CD14-positive monocyte (primary cell): ENCODE measurements around the gene GRK3. TPM values are rescaled to one million over a fixed set of nuclear protein-coding genes. Genes with fewer than 3 reads are reported as not detected.

Source experiments
- DNase-seq, 3 donors: peaks; one replicate each; pipeline ENCODE4 v3.0.0-alpha.2; 2011 to 2022
- H2AFZ ChIP-seq: 2 replicates; pipeline ENCODE4 v1.6.0; 2012; ENCODE audit warnings: mild to moderate bottlenecking, low read depth, low read length, inconsistent platforms; ENCODE audit not compliant: insufficient read depth, poor library complexity, severe bottlenecking
- H3K27ac ChIP-seq, 2 donors: 1 replicate in 1 of 2; 2 replicates in 1 of 2; pipeline ENCODE4 v1.5.1; 2012 to 2013; ENCODE audit warnings: low read length in 2 of 2, control low read depth in 1 of 2, inconsistent platforms in 1 of 2, low read depth in 1 of 2, mild to moderate bottlenecking in 1 of 2
- H3K27me3 ChIP-seq, 2 donors: one replicate each; pipeline versions ENCODE4 v1.6.0 to v1.6.1; 2011 to 2013; ENCODE audit warnings: low read length in 2 of 2; ENCODE audit not compliant: control insufficient read depth in 2 of 2, insufficient read depth in 2 of 2
- H3K36me3 ChIP-seq, 2 donors: replicated peaks in 1 of 2; 1 replicate in 1 of 2; 2 replicates in 1 of 2; pipeline versions ENCODE4 v1.5.1 to v1.6.1; 2012 to 2013; ENCODE audit warnings: low read length in 2 of 2, control low read depth in 1 of 2, inconsistent platforms in 1 of 2, mild to moderate bottlenecking in 1 of 2; ENCODE audit not compliant: insufficient read depth in 2 of 2, control insufficient read depth in 1 of 2
- H3K4me1 ChIP-seq, 2 donors: 1 replicate in 1 of 2; 2 replicates in 1 of 2; pipeline versions ENCODE4 v1.5.1 to v1.6.1; 2012 to 2013; ENCODE audit warnings: low read length in 2 of 2, control low read depth in 1 of 2, inconsistent platforms in 1 of 2, mild to moderate bottlenecking in 1 of 2, moderate library complexity in 1 of 2; ENCODE audit not compliant: insufficient read depth in 2 of 2, control insufficient read depth in 1 of 2
- H3K4me2 ChIP-seq: replicated peaks from 2 replicates; pipeline ENCODE3; 2012; ENCODE audit warnings: low read length, moderate library complexity, mild to moderate bottlenecking; ENCODE audit not compliant: poor library complexity, severe bottlenecking; ENCODE audit errors: extremely low read depth
- H3K4me3 ChIP-seq, 3 experiments: fragments of 200-600 bp in 1 of 3; sonication (generic) in 1 of 3; replicated peaks in 1 of 3; 1 replicate in 2 of 3; 2 replicates in 1 of 3; pipeline ENCODE4 v1.5.1; 2011 to 2013; ENCODE audit warnings: low read length in 3 of 3, mild to moderate bottlenecking in 3 of 3, control low read depth in 2 of 3, low read depth in 2 of 3, inconsistent platforms in 1 of 3, moderate library complexity in 1 of 3
- H3K79me2 ChIP-seq: 2 replicates; pipeline ENCODE4 v1.6.0; 2012; ENCODE audit warnings: mild to moderate bottlenecking, control low read depth, inconsistent platforms, low read length, moderate library complexity; ENCODE audit not compliant: insufficient read depth
- H3K9ac ChIP-seq: 2 replicates; pipeline ENCODE4 v1.6.0; 2017; ENCODE audit warnings: low read length, mild to moderate bottlenecking; ENCODE audit not compliant: insufficient read depth, poor library complexity, severe bottlenecking
- H3K9me3 ChIP-seq, 2 donors: replicated peaks in 1 of 2; 1 replicate in 1 of 2; 2 replicates in 1 of 2; pipeline versions ENCODE4 v1.5.1 to v1.6.1; 2012 to 2013; ENCODE audit warnings: low read length in 2 of 2, control low read depth in 1 of 2; ENCODE audit not compliant: control insufficient read depth in 1 of 2, insufficient read depth in 1 of 2
- H4K20me1 ChIP-seq: 2 replicates; pipeline ENCODE4 v1.6.0; 2012; ENCODE audit warnings: mild to moderate bottlenecking, low read length, control low read depth, moderate library complexity; ENCODE audit not compliant: insufficient read depth
- H3K27ac Mint-ChIP-seq, 7 donors: one replicate each; pipeline ENCODE4 v1.8.0; 2020; ENCODE audit warnings: mild to moderate bottlenecking in 7 of 7, mixed read lengths in 7 of 7, moderate library complexity in 6 of 7, inconsistent platforms in 2 of 7
- H3K27me3 Mint-ChIP-seq, 3 donors: one replicate each; pipeline ENCODE4 v1.8.0; 2021 to 2022; ENCODE audit warnings: low read depth in 3 of 3, mild to moderate bottlenecking in 3 of 3, mixed read lengths in 3 of 3, moderate library complexity in 3 of 3, inconsistent platforms in 1 of 3
- H3K36me3 Mint-ChIP-seq, 2 donors: one replicate each; pipeline ENCODE4 v1.8.0; 2020; ENCODE audit warnings: mixed read lengths in 2 of 2, inconsistent platforms in 1 of 2, mild to moderate bottlenecking in 1 of 2
- H3K4me1 Mint-ChIP-seq: one replicate; pipeline ENCODE4 v1.8.0; 2020; ENCODE audit warnings: mild to moderate bottlenecking, mixed read lengths
- H3K4me3 Mint-ChIP-seq, 2 donors: one replicate each; pipeline ENCODE4 v1.8.0; 2020; ENCODE audit warnings: mild to moderate bottlenecking in 2 of 2, mixed read lengths in 2 of 2, moderate library complexity in 1 of 2
- H3K9me3 Mint-ChIP-seq, 7 donors: one replicate each; pipeline ENCODE4 v1.8.0; 2020 to 2022; ENCODE audit warnings: mixed read lengths in 7 of 7, mild to moderate bottlenecking in 6 of 7, moderate library complexity in 6 of 7, inconsistent platforms in 2 of 7
- WGBS: methylation state at CpG from one replicate; pipeline ENCODE4 v1.1.5; 2013; ENCODE audit warnings: missing lambda C conversion rate; ENCODE audit not compliant: insufficient coverage; 5-methylcytosine and 5-hydroxymethylcytosine counted together
- intact Hi-C, 2 donors: fragments of 100-400 bp; cut with micrococcal nuclease; formaldehyde crosslinking; loops; one replicate each; pipeline versions ENCODE4 v1.15.0 to v1.15.1; 2023
- polyA plus RNA-seq, 3 donors: library from polyadenylated mRNA; depleted of rRNA in 1 of 3; unstranded in 2 of 3; stranded (reverse) in 1 of 3; fragments of 300-500 nt in 2 of 3; fragments of >200 nt in 1 of 3; fragmentation: Illumina TruSeq in 2 of 3; gene quantifications; 1 replicate in 2 of 3; 2 replicates in 1 of 3; pipeline ENCODE4 v1.2.3, GENCODE V29; 2012 to 2021
- TF ChIP-seq, protein P1 (sequence below): fragments of 200-600 bp; IDR thresholded peaks from one replicate; pipeline ENCODE4 v1.8.0; 2022; ENCODE audit warnings: antibody characterized with exemption, mild to moderate bottlenecking

GRK3 gene
- polyA plus RNA-seq, 3 donors = 8.3 to 33.3 (median 9.6) TPM

DNA sequence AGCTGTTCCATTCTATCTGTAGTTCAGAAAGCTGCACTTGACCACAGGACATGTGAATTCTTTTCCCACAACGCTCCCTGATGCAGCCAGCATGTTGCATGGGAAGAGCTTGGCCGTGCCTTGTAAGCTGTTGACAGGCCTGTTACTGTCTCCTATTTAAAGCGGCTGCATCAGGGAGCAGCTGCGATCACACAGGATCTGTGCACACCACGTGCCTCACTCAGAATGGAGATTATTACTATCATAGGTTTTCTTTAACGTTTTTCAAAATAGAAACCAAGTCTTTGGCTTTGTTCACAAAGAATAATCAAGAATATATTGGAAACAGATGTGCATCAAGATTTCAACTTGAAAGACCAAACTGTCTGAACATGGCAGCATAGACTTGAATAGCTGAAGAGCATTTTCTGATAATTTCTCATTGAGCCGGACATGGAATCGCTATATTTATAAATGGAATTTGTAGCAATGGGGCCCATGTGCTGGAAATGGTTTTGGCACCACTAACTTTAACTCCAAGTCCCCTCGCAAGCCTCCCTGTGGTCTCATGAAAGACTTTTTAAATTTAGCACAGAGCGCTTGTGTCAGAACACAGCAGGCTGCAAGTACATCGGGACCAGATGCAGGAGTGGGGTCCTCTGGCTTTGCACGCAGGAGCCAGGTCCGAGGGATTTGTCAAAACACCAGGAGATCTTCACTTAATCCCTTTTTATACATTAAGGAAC is 136.7 kb downstream of the GRK3 start:
- H3K4me3 ChIP-seq = no peak overlapping the region
- no peak for DNase-seq
- H3K9me3 ChIP-seq = no peaks in the 10 kb centered on the region
- no peaks in the 10 kb centered on the region for H3K4me1 ChIP-seq
- no peak overlapping the region for H2AFZ ChIP-seq
- H3K27me3 ChIP-seq = no peaks in the 10 kb centered on the region
- Mint-ChIP-seq H3K36me3 (peaks cover 82 to 94% of the 10 kb centered on the region in 2 donors), H3K9me3 (peaks cover 0 to 2% (median 0%) of the 10 kb centered on the region in 7 donors), H3K27me3 (no peaks in the 10 kb centered on the region), H3K27ac (no peak overlapping the region), H3K4me3 (no peak overlapping the region), H3K4me1 (no peaks in the 10 kb centered on the region)
- 92% methylated on average over 8 of the region's 13 CpGs for WGBS
- TF ChIP-seq, protein P1, sequence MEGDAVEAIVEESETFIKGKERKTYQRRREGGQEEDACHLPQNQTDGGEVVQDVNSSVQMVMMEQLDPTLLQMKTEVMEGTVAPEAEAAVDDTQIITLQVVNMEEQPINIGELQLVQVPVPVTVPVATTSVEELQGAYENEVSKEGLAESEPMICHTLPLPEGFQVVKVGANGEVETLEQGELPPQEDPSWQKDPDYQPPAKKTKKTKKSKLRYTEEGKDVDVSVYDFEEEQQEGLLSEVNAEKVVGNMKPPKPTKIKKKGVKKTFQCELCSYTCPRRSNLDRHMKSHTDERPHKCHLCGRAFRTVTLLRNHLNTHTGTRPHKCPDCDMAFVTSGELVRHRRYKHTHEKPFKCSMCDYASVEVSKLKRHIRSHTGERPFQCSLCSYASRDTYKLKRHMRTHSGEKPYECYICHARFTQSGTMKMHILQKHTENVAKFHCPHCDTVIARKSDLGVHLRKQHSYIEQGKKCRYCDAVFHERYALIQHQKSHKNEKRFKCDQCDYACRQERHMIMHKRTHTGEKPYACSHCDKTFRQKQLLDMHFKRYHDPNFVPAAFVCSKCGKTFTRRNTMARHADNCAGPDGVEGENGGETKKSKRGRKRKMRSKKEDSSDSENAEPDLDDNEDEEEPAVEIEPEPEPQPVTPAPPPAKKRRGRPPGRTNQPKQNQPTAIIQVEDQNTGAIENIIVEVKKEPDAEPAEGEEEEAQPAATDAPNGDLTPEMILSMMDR = no peak
- intact Hi-C loops = loop anchor here (10.0 kb wide), 1 partner anchor 236 kb away; no protein-coding TSS in a partner anchor
- H3K36me3 ChIP-seq = peaks cover 83 to 100% of the 10 kb centered on the region in 2 donors
- H3K4me2 ChIP-seq = no peak overlapping the region
- H3K27ac ChIP-seq = peak overlapping the region in 1 of 2 donors; percentile 34
- H3K79me2 ChIP-seq = no peaks in the 10 kb centered on the region
- no peak overlapping the region for H3K9ac ChIP-seq
- peaks cover 97% of the 10 kb centered on the region for H4K20me1 ChIP-seq

DNA sequence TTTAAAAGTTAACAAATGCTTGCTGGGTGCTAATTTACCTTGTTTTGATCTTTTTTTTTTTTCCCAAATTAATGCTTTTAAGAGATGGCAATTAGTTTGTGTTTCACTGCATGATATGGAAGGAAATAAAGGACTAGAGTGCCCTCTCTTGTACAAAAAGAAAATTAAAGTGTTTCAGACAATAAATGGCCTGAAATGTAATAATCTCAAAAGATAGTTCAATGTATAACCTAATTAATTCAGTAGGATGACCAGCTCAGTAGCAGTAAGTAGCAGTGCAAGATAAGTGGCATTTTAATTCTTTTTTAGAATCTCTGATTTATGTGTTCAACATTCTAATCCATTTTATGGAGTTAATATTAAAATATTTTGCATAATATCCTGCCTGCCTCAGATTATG is 137.6 kb downstream of the GRK3 start:
- Histone ChIP-seq H3K36me3 (peaks cover 82 to 100% of the 10 kb centered on the region in 2 donors), H2AFZ (no peak overlapping the region), H4K20me1 (peaks cover 98% of the 10 kb centered on the region), H3K4me2 (no peak overlapping the region), H3K27ac (no peak overlapping the region), H3K4me1 (no peaks in the 10 kb centered on the region), H3K9me3 (no peaks in the 10 kb centered on the region), H3K4me3 (no peak overlapping the region), H3K27me3 (no peaks in the 10 kb centered on the region), H3K9ac (no peak overlapping the region), H3K79me2 (no peaks in the 10 kb centered on the region)
- Mint-ChIP-seq H3K9me3 (peaks cover 0 to 2% (median 0%) of the 10 kb centered on the region in 7 donors), H3K27ac (peak overlapping the region in 1 of 7 donors; percentile 35), H3K27me3 (no peaks in the 10 kb centered on the region), H3K4me1 (no peaks in the 10 kb centered on the region), H3K4me3 (no peak overlapping the region), H3K36me3 (peaks cover 81 to 94% of the 10 kb centered on the region in 2 donors)
- intact Hi-C loops = loop anchor here (10.0 kb wide), 1 partner anchor 237 kb away; no protein-coding TSS in a partner anchor
- no peak for DNase-seq
- TF ChIP-seq, protein P1 = peak; percentile 31
